ENCODE data around the gene ACOT12. TPM values are rescaled to one million over a fixed set of nuclear protein-coding genes. Genes with fewer than 3 reads are reported as not detected.

Gene ACOT12
- total RNA-seq, 1 donor from 2014 or later: not detected

DNA sequence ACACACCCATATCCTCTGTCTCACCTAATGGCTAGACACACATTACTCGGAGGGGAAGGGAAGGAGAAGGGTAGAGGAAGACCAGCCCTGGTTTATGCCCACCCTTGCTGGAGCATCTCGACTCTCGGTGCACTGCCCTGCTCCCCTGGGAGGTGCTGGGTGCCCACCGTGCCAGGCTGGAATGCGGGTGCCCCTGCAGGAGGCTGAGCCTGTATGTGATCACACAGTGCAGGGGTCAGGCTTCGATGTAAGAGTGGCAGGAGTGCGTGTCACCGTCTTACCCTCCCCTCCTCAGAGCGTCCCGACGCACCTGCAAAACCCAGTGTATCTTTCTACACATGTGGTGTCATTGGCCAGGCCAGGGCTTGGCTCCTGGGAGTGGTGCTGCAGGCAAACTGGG lies 7.3 kb upstream of the ACOT12 start:
- Mint-ChIP-seq H3K9me3 (ENCODE audit: unreplicated experiment) (no peaks in the 10 kb centered on the region), H3K36me3 (ENCODE audit: unreplicated experiment) (no peaks in the 10 kb centered on the region), H3K27ac (ENCODE audit: unreplicated experiment) (no peak overlapping the region), H3K4me3 (ENCODE audit: unreplicated experiment) (no peak overlapping the region), H3K4me1 (ENCODE audit: low read depth, unreplicated experiment) (peaks cover 7% of the 10 kb centered on the region), H3K27me3 (ENCODE audit: unreplicated experiment) (no peaks in the 10 kb centered on the region)
- DNase-seq: no peak
- TF ChIP-seq, protein P1, sequence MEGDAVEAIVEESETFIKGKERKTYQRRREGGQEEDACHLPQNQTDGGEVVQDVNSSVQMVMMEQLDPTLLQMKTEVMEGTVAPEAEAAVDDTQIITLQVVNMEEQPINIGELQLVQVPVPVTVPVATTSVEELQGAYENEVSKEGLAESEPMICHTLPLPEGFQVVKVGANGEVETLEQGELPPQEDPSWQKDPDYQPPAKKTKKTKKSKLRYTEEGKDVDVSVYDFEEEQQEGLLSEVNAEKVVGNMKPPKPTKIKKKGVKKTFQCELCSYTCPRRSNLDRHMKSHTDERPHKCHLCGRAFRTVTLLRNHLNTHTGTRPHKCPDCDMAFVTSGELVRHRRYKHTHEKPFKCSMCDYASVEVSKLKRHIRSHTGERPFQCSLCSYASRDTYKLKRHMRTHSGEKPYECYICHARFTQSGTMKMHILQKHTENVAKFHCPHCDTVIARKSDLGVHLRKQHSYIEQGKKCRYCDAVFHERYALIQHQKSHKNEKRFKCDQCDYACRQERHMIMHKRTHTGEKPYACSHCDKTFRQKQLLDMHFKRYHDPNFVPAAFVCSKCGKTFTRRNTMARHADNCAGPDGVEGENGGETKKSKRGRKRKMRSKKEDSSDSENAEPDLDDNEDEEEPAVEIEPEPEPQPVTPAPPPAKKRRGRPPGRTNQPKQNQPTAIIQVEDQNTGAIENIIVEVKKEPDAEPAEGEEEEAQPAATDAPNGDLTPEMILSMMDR (IDR thresholded peaks at IDR 0.05; ENCODE audit: partially characterized antibody, unreplicated experiment): no peak

GRCh38 chr5:81400375-81400774 lies 6.4 kb upstream of the ACOT12 start:
- H3K36me3 Mint-ChIP-seq (ENCODE audit: unreplicated experiment): no peaks in the 10 kb centered on the region
- no peaks in the 10 kb centered on the region for H3K9me3 Mint-ChIP-seq (ENCODE audit: unreplicated experiment)
- peaks cover under 1% of the 10 kb centered on the region for H3K27me3 Mint-ChIP-seq (ENCODE audit: unreplicated experiment)
- H3K4me3 Mint-ChIP-seq (ENCODE audit: unreplicated experiment): no peak overlapping the region
- no peak for DNase-seq
- H3K4me1 Mint-ChIP-seq (ENCODE audit: low read depth, unreplicated experiment): peaks cover 5% of the 10 kb centered on the region
- H3K27ac Mint-ChIP-seq (ENCODE audit: unreplicated experiment): no peak overlapping the region
- TF ChIP-seq, protein P1 (IDR thresholded peaks at IDR 0.05; ENCODE audit: partially characterized antibody, unreplicated experiment): no peak

DNA sequence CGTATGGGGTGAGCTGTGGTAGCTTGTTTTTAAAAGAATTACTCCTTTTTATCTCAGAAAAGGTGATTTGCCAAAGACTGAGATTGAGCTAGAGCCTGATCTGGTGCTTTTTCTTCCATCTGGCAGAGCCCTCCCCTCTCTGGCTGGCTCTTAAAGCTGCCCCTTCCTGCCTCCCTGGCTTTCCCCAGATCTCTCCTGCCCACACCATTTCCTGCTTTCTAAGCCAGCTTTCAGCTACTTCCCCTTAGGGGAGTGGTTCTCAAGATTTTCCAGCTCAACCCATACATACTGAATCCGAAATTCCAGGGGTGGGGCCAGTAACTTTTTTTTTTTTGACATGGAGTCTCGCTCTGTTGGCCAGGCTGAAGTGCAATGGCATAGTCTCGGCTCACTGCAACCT lies 4.8 kb upstream of the ACOT12 start:
- Mint-ChIP-seq H3K27ac (ENCODE audit: unreplicated experiment) (no peak overlapping the region), H3K4me1 (ENCODE audit: low read depth, unreplicated experiment) (no peaks in the 10 kb centered on the region), H3K9me3 (ENCODE audit: unreplicated experiment) (no peaks in the 10 kb centered on the region), H3K27me3 (ENCODE audit: unreplicated experiment) (peaks cover 1% of the 10 kb centered on the region), H3K4me3 (ENCODE audit: unreplicated experiment) (no peak overlapping the region), H3K36me3 (ENCODE audit: unreplicated experiment) (no peaks in the 10 kb centered on the region)
- TF ChIP-seq, protein P1 (IDR thresholded peaks at IDR 0.05; ENCODE audit: partially characterized antibody, unreplicated experiment): no peak
- no peak for DNase-seq

DNA sequence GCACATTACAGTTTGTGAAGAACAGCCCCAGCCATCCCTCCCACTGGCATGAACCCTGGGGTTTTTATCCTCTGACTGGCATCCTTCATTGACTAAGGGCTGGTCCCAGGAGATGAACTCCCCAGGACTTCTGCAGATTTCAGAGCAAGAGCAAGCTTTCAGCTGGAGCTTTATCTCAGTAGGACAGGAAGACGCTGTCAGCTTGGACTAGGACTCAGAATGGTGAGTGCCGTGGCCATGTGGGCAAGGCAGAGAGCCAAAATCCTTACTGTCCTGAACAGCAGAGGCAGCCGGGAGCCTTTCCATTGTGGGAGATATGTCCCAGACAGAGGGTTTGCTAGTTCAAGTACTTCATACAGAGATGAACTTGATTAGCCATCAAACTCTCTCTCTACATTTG lies 3.2 kb upstream of the ACOT12 start:
- H3K4me1 Mint-ChIP-seq (ENCODE audit: low read depth, unreplicated experiment): no peaks in the 10 kb centered on the region
- TF ChIP-seq, protein P1 (IDR thresholded peaks at IDR 0.05; ENCODE audit: partially characterized antibody, unreplicated experiment): no peak
- H3K27ac Mint-ChIP-seq (ENCODE audit: unreplicated experiment): no peak overlapping the region
- H3K9me3 Mint-ChIP-seq (ENCODE audit: unreplicated experiment): no peaks in the 10 kb centered on the region
- H3K27me3 Mint-ChIP-seq (ENCODE audit: unreplicated experiment): peaks cover 1% of the 10 kb centered on the region
- H3K36me3 Mint-ChIP-seq (ENCODE audit: unreplicated experiment): no peaks in the 10 kb centered on the region
- no peak overlapping the region for H3K4me3 Mint-ChIP-seq (ENCODE audit: unreplicated experiment)
- DNase-seq: no peak

GRCh38 chr5:81395262-81395661 lies 1.3 kb upstream of the ACOT12 start:
- Mint-ChIP-seq H3K4me1 (ENCODE audit: low read depth, unreplicated experiment) (no peaks in the 10 kb centered on the region), H3K9me3 (ENCODE audit: unreplicated experiment) (no peaks in the 10 kb centered on the region), H3K36me3 (ENCODE audit: unreplicated experiment) (no peaks in the 10 kb centered on the region), H3K4me3 (ENCODE audit: unreplicated experiment) (no peak overlapping the region), H3K27me3 (ENCODE audit: unreplicated experiment) (peaks cover 1% of the 10 kb centered on the region), H3K27ac (ENCODE audit: unreplicated experiment) (no peak overlapping the region)
- DNase-seq: no peak
- TF ChIP-seq, protein P1 (IDR thresholded peaks at IDR 0.05; ENCODE audit: partially characterized antibody, unreplicated experiment): no peak
